LNCaP clone FGC (cell line): ENCODE results near the gene GAD2.

Experiments
- DNase-seq: peaks from one replicate; pipeline ENCODE4 v3.0.0-alpha.2; 2011; ENCODE audit warnings: low read depth
- H3K4me3 ChIP-seq: 2 replicates; pipeline ENCODE4 v1.5.1; 2011; ENCODE audit warnings: mild to moderate bottlenecking, low read depth, low read length, control low read depth
- TF ChIP-seq, protein P1 (sequence below): IDR thresholded peaks from 2 replicates; pipeline ENCODE4 v1.5.1; 2012; ENCODE audit warnings: mild to moderate bottlenecking; ENCODE audit not compliant: control insufficient read depth, insufficient read depth; ENCODE audit errors: extremely low read depth

GAD2 gene

DNA sequence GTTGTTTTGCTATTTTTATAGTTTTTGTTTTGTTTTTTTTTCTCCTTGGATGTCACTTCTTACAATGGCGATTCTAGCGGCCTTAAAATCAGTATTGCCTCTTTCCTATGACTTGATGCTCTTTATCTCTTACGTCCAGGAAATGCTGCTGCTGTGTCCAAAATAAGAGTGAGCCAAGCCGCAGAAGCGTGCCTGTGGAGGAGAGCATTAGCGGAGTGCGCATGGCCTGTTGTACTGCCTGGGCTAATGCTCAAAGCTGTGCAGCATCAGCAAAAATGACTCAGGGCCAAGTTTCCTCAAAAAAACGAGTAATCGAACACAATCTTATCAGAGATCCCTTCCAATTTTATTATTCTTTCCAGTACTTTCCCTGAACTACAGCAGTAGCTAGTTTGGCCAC is 18.5 kb upstream of the GAD2 start:
- H3K4me3 ChIP-seq = no peak overlapping the region
- no peak for DNase-seq
- TF ChIP-seq, protein P1, sequence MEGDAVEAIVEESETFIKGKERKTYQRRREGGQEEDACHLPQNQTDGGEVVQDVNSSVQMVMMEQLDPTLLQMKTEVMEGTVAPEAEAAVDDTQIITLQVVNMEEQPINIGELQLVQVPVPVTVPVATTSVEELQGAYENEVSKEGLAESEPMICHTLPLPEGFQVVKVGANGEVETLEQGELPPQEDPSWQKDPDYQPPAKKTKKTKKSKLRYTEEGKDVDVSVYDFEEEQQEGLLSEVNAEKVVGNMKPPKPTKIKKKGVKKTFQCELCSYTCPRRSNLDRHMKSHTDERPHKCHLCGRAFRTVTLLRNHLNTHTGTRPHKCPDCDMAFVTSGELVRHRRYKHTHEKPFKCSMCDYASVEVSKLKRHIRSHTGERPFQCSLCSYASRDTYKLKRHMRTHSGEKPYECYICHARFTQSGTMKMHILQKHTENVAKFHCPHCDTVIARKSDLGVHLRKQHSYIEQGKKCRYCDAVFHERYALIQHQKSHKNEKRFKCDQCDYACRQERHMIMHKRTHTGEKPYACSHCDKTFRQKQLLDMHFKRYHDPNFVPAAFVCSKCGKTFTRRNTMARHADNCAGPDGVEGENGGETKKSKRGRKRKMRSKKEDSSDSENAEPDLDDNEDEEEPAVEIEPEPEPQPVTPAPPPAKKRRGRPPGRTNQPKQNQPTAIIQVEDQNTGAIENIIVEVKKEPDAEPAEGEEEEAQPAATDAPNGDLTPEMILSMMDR = no peak

GRCh38 chr10:26199841-26200240 is 16.7 kb upstream of the GAD2 start:
- DNase-seq = no peak
- TF ChIP-seq, protein P1 = no peak
- no peak overlapping the region for H3K4me3 ChIP-seq

DNA sequence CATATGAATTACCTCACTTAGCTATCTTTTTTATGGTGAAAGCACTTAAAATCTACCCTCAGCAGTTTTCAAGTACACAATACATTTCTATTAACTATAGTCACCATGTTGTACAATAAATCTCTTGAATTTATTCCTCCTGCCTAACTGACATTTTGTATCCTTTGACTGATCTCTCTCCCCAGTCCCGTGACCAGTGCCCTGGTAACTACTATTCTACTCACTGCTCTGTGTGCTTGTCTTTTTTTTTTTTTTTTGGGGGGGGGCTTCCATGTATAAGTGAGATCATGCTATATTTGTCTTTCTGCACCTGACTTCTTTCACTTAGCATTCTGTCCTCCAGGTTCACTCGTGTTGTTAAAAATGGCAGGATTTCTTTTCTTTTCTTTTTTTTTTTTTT is 11.4 kb upstream of the GAD2 start:
- H3K4me3 ChIP-seq = no peak overlapping the region
- TF ChIP-seq, protein P1 = no peak
- no peak for DNase-seq

DNA sequence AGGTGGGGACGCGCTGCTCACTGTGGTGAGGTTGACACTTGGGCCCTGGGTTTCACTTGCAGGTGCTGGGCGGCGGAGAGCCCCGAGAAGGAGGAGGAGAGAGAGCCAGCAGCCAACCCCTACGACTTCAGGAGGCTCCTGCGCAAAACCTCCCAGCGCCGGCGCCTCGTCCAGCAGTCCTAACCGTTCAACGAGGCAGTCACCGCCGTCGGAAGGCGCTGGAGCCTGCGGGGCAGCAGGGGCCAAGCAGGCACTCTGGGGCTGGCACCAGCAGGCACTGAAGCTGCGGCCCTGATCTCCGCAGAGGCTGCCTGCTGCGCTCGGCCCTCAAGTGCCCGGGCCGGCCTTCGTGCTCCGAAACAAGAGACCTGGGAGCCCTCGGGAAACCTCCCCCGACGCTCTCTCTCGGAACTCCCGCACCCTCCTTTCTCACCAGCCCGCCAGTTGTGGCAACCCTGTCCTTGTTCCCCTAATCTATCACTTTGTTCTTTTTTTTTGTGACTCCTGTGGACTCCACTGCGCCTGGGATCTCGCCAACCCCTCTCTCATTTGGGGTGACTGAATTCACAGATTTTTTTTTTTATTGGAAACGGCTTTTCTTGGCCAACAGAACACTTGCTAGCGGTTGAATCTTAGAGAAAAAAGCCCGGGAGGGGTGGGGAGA is 4.7 kb upstream of the GAD2 start:
- no peak overlapping the region for H3K4me3 ChIP-seq
- TF ChIP-seq, protein P1 = no peak
- no peak for DNase-seq

GRCh38 chr10:26212511-26212910 is 4.1 kb upstream of the GAD2 start:
- H3K4me3 ChIP-seq = no peak overlapping the region
- TF ChIP-seq, protein P1 = no peak
- DNase-seq = no peak

- H3K4me3 ChIP-seq = no peak overlapping the region
- no peak for DNase-seq
- TF ChIP-seq, protein P1 = no peak
Measured at GRCh38 chr10:26213157-26213800, 3.3 kb upstream of the GAD2 start.

DNA sequence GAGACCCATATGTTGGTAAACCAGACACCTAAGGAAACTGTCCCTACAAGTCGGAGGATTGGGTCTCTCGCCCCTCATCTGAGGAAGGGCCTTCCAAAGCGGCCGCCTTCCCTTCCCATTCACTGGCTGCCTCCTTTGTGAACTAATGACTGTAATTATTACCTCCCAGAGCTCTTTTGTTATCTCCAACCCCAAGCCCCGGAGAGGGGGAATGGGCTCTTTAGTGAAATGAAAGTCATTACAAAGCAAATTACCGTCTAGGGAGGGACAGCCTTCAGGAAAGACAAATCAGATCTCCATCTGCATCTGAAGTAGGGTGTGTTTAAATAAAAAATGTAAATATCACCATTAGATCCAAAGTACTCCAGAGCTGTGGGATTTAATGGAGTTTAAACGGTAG is 2.6 kb upstream of the GAD2 start:
- TF ChIP-seq, protein P1 = no peak
- DNase-seq = no peak
- no peak overlapping the region for H3K4me3 ChIP-seq
